GM13977 (cell line): ENCODE measurements around the gene ULBP3.
A peak's percentile ranks its signal among the peaks of the same experiment; 100 is the strongest.

Source experiments
- DNase-seq: peaks from one replicate; pipeline ENCODE4 v3.0.0; 2012; ENCODE audit warnings: low spot score
- in situ Hi-C: fragments of 300-500 bp; cut with MboI; formaldehyde crosslinking; loops from one replicate; pipeline ENCODE4 v1.12.0; 2022; ENCODE audit warnings: low sequenced_read_pairs, low pct_unique_long_range_greater_than_20kb, mixed read lengths, inconsistent platforms; ENCODE audit not compliant: unreplicated experiment
- TF ChIP-seq, protein P1 (sequence below): IDR thresholded peaks from 2 replicates; pipeline ENCODE4 v1.5.1; 2012; ENCODE audit warnings: mild to moderate bottlenecking, control low read depth; ENCODE audit not compliant: insufficient read depth; ENCODE audit errors: extremely low read depth, missing control alignments

Gene ULBP3

DNA sequence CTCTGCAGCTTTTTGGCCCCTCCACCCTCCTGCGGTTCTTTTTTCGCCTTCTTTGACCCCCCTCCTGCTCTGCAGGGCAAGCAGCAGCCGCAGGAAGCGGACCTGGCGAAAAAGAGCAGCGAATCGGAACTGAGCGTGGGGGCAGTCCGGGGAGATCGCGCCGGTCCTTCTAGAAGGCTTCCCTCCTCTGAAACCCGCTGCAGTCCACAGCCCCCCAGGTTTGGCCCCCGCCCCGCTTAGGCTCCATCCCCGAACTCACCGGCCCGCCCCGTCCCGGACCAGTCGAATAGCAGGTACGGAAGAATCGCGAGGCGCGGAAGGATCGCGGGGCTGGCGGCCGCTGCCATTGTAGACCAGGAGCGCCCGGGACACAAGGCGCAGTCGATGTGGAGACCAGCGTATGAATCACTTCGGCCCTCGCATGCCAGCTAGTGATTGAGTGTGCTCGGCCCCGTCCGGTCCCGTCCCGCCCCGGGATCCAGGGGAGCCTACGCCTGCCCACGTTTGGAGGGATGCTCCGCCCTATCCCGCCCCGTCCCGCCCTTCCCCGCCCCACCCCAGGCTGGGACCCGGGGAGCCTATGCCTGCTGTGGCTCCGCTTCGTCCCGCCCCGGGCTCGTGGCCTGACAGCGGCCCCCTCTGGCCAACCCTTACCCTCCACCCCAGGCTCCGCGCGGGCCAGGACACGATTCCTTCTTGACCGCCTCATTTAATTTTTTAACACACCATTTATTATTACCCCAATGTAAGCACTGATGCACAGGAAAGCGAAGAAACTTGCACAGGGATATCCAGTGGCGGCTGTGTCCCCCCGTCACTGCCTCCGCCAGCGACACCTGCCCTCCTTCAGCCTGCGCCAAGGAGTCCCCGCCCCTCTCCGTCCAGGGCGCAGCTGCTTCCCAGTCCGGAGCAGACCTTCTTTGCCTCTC lies at the start of gene ULBP3:
Gene ULBP3 (minus strand): TSS at position 402 of the 929 bp plus-strand sequence. CDS start 55 bp downstream, at position 347.
- TF ChIP-seq, protein P1, sequence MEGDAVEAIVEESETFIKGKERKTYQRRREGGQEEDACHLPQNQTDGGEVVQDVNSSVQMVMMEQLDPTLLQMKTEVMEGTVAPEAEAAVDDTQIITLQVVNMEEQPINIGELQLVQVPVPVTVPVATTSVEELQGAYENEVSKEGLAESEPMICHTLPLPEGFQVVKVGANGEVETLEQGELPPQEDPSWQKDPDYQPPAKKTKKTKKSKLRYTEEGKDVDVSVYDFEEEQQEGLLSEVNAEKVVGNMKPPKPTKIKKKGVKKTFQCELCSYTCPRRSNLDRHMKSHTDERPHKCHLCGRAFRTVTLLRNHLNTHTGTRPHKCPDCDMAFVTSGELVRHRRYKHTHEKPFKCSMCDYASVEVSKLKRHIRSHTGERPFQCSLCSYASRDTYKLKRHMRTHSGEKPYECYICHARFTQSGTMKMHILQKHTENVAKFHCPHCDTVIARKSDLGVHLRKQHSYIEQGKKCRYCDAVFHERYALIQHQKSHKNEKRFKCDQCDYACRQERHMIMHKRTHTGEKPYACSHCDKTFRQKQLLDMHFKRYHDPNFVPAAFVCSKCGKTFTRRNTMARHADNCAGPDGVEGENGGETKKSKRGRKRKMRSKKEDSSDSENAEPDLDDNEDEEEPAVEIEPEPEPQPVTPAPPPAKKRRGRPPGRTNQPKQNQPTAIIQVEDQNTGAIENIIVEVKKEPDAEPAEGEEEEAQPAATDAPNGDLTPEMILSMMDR: peak; percentile 42
- peak; percentile 80 for DNase-seq
- in situ Hi-C loops: loop anchor here (25.0 kb wide), 1 partner anchor 743 kb away; no protein-coding TSS in a partner anchor

DNA sequence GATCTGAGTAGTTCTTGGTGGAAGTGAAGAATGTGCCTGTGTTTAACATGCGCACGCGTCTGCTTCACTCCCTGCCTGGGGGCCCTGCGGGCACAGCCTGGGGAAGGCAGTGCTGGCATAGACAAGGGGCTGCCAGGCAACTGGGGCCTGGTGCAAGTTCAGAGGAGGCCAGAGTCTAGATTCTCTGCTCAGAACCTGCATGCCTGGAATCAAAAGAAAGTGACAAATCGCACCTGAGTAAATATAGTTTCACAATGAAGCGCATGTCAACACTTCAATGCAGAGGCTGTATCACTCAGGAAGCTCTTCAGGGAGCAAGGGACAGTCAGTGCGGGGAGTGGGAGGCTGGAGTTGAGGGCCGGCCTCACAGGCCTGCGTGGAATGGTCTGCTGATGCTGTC lies 49.7 kb upstream of the ULBP3 start:
- in situ Hi-C loops: no loop called here
- no peak for DNase-seq
- TF ChIP-seq, protein P1: no peak

DNA sequence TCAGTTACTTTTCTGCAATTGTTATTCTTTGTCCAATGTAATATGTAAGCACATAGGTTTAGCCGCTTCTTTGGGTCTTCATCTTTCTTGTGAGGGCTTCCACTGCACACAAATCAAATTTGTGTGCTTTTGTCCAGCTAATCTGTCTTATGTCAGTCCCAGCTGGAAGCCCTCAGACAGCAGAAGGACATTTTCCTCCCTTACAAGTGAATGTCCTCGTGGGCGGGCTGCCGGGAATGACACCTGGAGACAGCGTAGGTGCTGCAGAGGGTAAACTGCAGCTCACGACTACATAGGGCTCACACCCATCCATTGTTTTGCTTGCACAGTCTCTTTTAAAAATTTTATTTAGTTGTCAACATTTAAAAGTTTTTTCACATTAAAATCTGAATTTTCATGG lies 49.3 kb upstream of the ULBP3 start:
- DNase-seq: no peak
- in situ Hi-C loops: no loop called here
- TF ChIP-seq, protein P1: no peak

DNA sequence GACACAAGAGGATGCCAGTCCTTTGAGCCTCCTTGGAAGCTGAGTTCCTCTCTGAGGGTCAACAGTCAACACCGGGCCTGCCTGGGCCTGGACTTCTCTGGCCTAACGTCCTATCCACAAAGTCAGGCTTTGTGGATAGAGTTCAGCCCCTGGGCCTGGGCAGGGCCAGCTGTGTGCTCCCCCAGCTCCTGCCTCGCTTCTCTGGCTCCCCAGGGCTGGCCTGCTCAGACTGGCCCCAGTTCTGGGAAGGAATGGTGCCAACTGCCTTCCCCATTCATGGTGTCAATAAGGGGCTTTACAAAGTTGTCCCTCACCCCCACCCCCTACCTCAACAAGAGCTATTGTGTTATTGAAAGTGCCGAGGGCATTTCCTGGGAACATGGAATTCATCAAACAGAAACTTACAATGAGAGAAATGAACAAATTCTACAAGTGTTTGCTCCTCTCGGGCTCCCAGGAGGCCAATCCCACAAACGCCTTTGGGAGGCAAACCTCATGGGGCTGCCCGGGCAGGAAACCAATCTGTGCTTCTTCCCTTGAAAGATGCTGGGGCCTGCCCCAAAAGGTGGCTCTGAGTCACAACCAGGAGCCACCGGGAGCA lies 47.4 kb upstream of the ULBP3 start:
- TF ChIP-seq, protein P1: no peak
- DNase-seq: no peak
- in situ Hi-C loops: no loop called here

DNA sequence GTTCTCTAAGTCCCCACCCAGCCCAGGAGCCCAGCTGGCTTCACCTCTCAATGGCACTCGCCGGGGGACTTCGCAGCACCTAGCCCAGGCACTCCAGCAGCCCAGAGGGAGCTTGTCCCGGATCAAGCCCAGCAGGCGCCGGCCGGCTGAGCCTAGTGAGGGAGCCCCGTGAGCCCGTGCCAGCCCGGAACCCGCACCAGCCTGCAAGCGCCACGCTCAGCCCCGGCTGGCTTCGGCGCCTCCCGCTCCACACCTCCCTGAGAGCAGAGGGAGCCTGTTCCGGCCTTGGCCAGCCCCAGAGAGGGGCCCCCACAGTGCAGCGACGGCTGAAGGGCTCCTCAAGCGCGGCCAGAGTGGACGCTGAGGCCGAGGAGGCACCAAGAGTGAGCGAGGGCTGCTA lies 46.8 kb upstream of the ULBP3 start:
- no peak for DNase-seq
- TF ChIP-seq, protein P1: no peak
- in situ Hi-C loops: no loop called here

DNA sequence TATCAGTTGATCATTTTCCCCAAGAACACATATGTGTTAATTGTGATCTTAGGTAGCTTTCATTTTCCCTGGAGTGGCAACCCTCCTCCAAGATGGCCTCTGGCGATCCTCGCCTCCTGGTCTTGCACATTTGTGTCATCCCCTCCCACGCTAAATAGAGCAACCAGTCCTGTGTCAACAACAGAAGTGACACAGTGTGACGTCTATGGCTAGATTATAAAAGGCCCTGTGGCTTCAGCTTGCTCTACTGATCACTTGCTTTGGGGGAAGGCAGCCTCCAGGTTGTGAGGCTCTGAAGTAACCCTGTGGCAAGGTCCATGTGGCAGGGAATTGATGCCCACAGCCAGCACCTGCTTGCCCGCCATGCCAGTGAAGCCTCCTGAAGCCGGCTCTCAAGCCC lies 43.3 kb upstream of the ULBP3 start:
- TF ChIP-seq, protein P1: no peak
- in situ Hi-C loops: no loop called here
- no peak for DNase-seq
